ENCODE data around the gene EBPL.

GRCh38 chr13:49632156-49632555, 59.1 kb downstream of the EBPL start:
- TF ChIP-seq RFX5 (IDR thresholded peaks at IDR 0.05) (no peak), RNF2 (IDR thresholded peaks at IDR 0.05; ENCODE audit: borderline replicate concordance, low read depth) (no peak), CTCF (IDR thresholded peaks at IDR 0.05) (no peak), HDAC2 (IDR thresholded peaks at IDR 0.05) (no peak), CBX2 (IDR thresholded peaks at IDR 0.05; ENCODE audit: borderline replicate concordance, low read depth) (no peak), POLR2A (IDR thresholded peaks at IDR 0.05; ENCODE audit: low read length) (no peak), MAX (IDR thresholded peaks at IDR 0.05) (no peak), MYC (IDR thresholded peaks at IDR 0.05; ENCODE audit: borderline replicate concordance, low read length) (no peak), NPAS2 (CRISPR knock-in tag; IDR thresholded peaks at IDR 0.05; ENCODE audit: borderline replicate concordance) (no peak), MAZ (IDR thresholded peaks at IDR 0.05; ENCODE audit: borderline replicate concordance, low read depth, low read length) (no peak), SMC3 (IDR thresholded peaks at IDR 0.05) (no peak), REST (IDR thresholded peaks at IDR 0.05) (no peak)

Data from A549 (cell line).